Erythroblast (primary cell): ENCODE results near the gene CTPS2.

Experiments
- GATA1 ChIP-seq: IDR thresholded peaks from 2 replicates; pipeline ENCODE4 v1.6.1; 2011; ENCODE audit warnings: low read depth, mild to moderate bottlenecking, control low read depth, low read length, moderate library complexity
- POLR2A ChIP-seq: IDR thresholded peaks from 2 replicates; pipeline ENCODE4 v1.6.1; 2011; ENCODE audit warnings: mild to moderate bottlenecking, low read length

DNA sequence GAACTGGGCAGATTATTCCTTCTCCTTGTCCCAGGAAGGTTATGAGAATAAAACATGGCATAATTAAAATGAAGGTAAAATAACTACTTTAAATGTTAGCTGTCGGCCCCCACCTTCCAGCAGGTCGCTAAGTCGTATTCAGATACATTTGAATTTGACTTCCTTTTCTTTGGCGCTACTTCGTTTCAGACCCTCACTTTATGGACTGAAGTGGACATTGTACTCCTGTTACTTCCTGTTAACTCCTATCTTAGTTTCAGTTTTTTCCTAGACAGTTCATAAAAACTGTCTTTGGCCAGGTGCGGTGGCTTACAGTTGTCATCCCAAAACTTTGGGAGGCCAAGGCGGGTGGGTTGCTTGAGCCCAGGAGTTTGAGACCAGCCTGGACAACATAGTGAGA, 12.6 kb upstream of the CTPS2 start:
- TF ChIP-seq POLR2A (no peak), GATA1 (no peak)
